ENCODE results near the gene CIRBP. TPM values are rescaled to one million over a fixed set of nuclear protein-coding genes. Genes with fewer than 3 reads are reported as not detected.
A peak's percentile ranks its signal among the peaks of the same experiment; 100 is the strongest.

Gene CIRBP
- total and polyA plus RNA-seq, 2 of the 13 experiments (the other 11 are each of a cell fraction or from before 2014, with no cell fraction given): 133 to 140 TPM

GRCh38 chr19:1248139-1248785 lies 20.9 kb upstream of the CIRBP start, which contains the start of gene MIDN (continued):
- TF ChIP-seq ZNF687 (CRISPR knock-in tag; IDR thresholded peaks at IDR 0.05): peak; percentile 81
- peak; percentile 87 for TF ChIP-seq ZNF670 (CRISPR knock-in tag; IDR thresholded peaks at IDR 0.05; ENCODE audit: borderline replicate concordance)
- TF ChIP-seq HIC2 (CRISPR knock-in tag; IDR thresholded peaks at IDR 0.05; ENCODE audit: low read depth): peak; percentile 41; the same call in 1 of the 2 replicates
- no peak for TF ChIP-seq ZNF367 (CRISPR knock-in tag; IDR thresholded peaks at IDR 0.05; ENCODE audit: borderline replicate concordance)
- TF ChIP-seq ZNF326 (CRISPR knock-in tag; IDR thresholded peaks at IDR 0.05; ENCODE audit: borderline replicate concordance): no peak
- TF ChIP-seq GABPA (IDR thresholded peaks at IDR 0.05; ENCODE audit: low read depth, low read length): no peak
- peak; percentile 59; the same call in 1 of the 2 replicates for TF ChIP-seq GABPA (CRISPR knock-in tag; IDR thresholded peaks at IDR 0.05; ENCODE audit: low read depth)
- no peak; the same call in 1 of the 2 replicates for TF ChIP-seq SRY (CRISPR knock-in tag; IDR thresholded peaks at IDR 0.05)
- no peak for TF ChIP-seq ZNF749 (CRISPR knock-in tag; IDR thresholded peaks at IDR 0.05; ENCODE audit: borderline replicate concordance)
- TF ChIP-seq ZNF234 (CRISPR knock-in tag; conservative IDR thresholded peaks at IDR 0.05): peak; percentile 47; the same call in 1 of the 2 replicates
- no peak for TF ChIP-seq NR2F2 (IDR thresholded peaks at IDR 0.05; ENCODE audit: borderline replicate concordance, low read depth)
- peak; percentile 80; the same call in 1 of the 2 replicates for TF ChIP-seq THAP8 (CRISPR knock-in tag; IDR thresholded peaks at IDR 0.05; ENCODE audit: borderline replicate concordance)
- TF ChIP-seq PHF20 (CRISPR knock-in tag; IDR thresholded peaks at IDR 0.05): no peak; the same call in 1 of the 2 replicates
- peak; percentile 91; the same call in 1 of the 2 replicates for TF ChIP-seq KDM3A (CRISPR knock-in tag; IDR thresholded peaks at IDR 0.05; ENCODE audit: low read depth)
- 0 out of 2 replicates have a peak, but pooled peaks have one; percentile 17 for TF ChIP-seq PRDM15 (CRISPR knock-in tag; IDR thresholded peaks at IDR 0.05)
- 0 out of 4 replicates have a peak, but pooled peaks of 1 of the 2 experiments have one; percentile 5 for TF ChIP-seq EP300 (IDR thresholded peaks at IDR 0.05; ENCODE audit: low read depth in 2 of 2, low read length in 2 of 2)
- no peak; the same call in 1 of the 2 replicates for TF ChIP-seq EP300 (CRISPR knock-in tag; IDR thresholded peaks at IDR 0.05; ENCODE audit: borderline replicate concordance)

Data from HepG2 (cell line).